Activated T-helper 1 cell treated with Interleukin-2 at 50 U/mL for 16 hours (primary cell): ENCODE results near the gene ZNF682.
"Not testable (repeated sequence)": the region's sequence is repeated elsewhere in the genome, so short reads cannot be mapped to it uniquely, and the experiment has no call there.

Experiments used
- DNase-seq: peaks from one replicate; pipeline ENCODE4 v3.0.0-alpha.2; 2020; ENCODE audit warnings: low read depth

The ZNF682 gene

DNA sequence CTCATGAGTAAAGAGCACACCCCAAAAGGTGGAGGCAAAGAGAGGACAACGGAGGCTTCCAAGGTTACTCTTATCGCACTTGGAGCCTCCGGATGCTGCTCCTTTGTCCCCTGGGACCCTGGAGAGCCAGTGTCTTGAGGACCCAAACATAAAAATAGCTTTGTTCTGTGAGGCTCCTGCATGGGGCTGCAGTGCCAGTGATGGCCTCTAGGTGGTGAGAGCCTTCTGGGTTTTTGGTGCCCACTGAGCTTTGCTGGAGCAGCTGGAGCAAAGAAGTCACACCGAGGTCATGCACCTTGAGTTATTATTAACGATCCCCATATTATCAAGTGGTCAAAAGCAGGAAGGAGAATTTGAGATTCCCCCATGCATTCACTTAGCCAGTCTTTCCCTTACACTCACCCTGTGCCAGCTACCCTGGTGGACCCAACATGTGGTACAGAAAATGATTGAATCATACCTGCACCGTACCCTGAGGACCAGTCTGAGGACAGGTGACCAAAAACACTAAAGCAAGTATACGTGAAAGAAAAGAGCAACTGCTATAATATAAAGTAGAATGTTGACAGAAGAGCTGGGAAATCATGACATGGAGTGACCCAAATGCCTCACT is 41.5 kb downstream of the ZNF682 start:
- DNase-seq = peak; percentile 4

DNA sequence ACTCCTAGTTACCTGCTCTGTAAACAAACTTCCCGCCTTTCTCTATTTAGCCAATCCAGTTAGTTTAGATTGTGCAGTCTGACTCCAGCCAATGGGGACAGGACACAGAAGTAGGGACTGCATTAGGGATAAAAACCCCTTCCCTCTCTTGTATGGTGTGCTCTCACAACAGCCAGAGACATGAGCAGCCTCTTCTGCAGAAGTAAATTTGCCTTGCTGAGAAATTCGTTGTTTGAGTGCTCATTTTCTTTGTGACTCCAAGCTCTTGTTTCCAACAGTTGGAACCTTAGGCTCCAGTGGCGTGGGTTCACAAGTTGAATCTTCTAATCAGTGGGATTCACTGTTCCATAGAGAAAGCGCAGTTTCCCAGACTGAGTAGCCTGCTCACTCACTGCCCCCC is 72.4 kb downstream of the ZNF682 start:
- DNase-seq = no peak

DNA sequence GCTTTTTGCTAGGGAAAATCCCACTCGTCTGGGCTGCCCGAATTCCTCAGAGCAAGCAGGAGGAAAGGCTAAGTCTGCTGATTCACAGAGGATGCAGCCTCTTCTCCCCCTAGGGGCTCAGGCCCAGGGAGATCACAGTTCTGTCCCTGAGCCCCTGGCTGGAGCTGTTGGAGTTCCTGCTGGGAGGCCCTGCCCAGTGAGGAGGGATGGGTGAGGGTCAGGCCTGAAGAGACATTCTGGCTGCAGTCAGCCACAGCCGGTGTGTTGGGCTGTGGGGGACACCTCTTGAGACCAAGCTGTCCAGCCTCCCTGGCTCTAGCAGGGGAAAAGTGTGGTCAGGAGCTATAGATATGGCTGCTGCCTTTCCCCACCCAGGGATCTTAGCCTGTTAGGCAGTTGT is 73.2 kb downstream of the ZNF682 start:
- DNase-seq = not testable (repeated sequence)

DNA sequence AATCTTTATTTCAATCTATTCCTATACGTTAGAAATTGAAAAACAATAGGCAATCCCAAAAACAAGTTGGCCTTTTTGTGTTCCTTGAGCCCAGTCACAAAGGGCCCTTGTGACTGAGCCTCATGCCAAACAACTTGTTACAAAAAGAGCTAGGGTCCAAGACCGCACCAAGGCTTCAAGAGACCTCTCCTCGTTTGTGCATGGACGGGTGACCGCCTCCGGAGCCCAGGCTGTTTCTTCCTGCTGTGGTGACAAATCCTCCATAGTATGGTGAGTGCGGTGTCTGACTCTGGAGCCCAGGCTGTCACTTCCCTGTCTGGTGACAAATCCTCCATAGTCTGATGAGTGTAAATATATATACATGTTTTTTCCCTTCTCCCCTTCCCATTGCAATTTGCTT is 74.9 kb downstream of the ZNF682 start:
- DNase-seq = no peak

DNA sequence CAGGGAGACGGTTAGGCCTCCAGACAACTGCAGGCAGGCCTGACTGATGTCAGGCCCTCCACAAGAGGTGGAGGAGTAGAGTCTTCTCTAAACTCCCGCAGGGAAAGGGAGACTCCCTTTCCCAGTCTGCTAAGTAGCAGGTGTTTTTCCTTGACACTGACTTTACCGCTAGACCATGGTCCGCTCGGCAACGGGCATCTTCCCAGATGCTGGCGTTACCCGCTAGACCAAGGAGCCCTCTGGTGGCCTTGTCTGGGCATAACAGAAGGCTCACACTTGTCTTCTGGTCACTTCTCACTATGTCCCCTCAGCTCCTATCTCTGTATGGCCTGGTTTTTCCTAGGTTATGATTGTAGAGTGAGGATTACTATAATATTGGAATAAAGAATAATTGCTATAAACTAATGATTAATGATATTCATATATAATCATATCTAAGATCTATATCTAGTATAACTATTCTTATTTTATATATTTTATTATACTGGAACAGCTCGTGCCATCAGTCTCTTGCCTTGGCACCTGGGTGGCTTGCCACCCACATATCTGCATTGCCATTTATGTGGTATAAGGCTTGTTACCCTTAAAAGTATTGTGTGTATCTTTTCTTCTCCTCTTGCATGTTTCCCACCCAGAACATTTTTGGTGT is 80.0 kb downstream of the ZNF682 start:
- DNase-seq = peak; percentile 30

DNA sequence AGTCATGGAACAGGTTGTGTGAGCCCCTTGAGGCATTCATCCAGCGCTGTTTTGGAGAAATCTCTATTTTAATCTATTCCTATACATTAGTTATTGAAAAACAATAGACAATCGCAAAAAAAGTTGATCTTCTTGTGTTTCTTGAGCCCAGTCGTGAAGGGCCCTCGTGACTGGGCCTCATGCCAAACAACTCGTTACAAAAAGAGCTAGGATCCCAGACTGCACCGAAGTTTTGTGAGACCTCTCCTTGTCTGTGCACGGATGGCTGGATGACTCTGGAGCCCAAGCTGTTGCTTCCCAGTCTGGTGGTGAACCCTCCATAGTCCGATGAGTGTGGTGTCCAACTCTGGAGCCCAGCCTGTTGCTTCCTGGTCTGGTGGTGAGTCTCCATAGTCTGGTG is 81.5 kb downstream of the ZNF682 start:
- not testable (repeated sequence) for DNase-seq

DNA sequence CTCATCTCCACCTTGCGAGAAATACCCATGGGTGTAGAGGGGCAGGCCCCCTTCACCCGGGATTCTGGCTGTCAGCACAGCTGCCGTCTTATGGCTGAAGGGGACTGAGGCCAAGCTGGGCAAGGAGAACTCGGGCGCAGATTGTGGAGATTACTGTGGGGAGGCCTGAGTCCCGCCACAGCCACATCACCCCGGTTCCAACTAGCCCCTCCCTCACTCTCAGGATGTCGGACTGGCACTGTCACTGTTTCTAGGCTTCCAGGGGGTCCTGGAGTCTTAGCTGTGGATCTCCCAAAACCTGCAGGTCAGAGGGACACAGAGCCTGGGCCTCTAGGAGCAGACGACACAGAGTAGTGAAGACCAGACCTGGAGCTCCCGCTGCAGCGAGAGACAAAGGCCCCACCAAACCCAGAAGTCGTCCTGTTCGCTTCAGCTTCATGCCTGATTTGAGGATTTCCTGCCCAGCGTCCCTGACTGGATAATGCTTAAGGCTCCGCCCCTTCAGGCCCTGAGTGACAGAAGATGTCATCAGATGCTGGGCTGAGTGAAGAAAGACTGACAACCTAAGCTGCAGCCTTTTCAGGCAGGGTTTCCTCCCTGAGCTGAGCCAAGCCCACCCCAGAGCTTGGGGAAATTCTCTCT is 82.8 kb downstream of the ZNF682 start:
- DNase-seq = no peak

DNA sequence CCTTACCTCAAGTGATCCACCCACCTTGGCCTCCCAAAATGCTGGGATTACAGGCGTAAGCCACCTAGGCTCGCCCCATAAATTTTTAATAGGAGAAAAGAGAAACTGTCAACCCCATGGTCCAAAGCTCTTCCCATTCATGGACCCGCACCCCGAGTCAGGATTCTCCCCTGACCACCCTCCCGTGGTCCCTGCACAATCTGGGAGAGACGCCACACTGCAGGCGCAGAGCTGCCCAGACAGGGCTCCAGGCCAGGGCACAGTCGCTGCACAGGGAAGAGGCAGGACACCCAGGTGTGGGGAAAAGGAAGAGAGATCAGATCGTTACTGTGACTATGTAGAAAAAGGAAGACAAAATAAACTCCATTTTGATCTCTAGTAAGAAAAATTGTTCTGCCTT is 84.1 kb downstream of the ZNF682 start:
- DNase-seq = no peak
